ENCODE results near the gene OR2W1. TPM values are rescaled to one million over a fixed set of nuclear protein-coding genes. Genes with fewer than 3 reads are reported as not detected.

The OR2W1 gene
- total and polyA plus RNA-seq, 2 donors (not counting 1 experiment from before 2014, with no cell fraction given): not detected

GRCh38 chr6:29014729-29015608 is 30.0 kb downstream of the OR2W1 start:
- Histone ChIP-seq H3K4me3 (replicated peaks in 1 of 4; ENCODE audit: control extremely low read depth in 1 of 4, insufficient read depth in 1 of 4, low read depth in 3 of 4, low read length in 4 of 4) (peak overlapping the region in 1 of 4 experiments; percentile 38), H2AFZ (ENCODE audit: low read length) (no peak overlapping the region), H3K4me1 (ENCODE audit: control insufficient read depth, extremely low read depth, insufficient read depth, low read length) (no peaks in the 10 kb centered on the region), H3K36me3 (ENCODE audit: control insufficient read depth, insufficient read depth, low read length) (no peaks in the 10 kb centered on the region), H3K27me3 (ENCODE audit: control insufficient read depth, insufficient read depth, low read length) (no peaks in the 10 kb centered on the region), H4K20me1 (ENCODE audit: control insufficient read depth, extremely low read depth, insufficient read depth, low read length) (no peaks in the 10 kb centered on the region), H3K79me2 (ENCODE audit: control insufficient read depth, insufficient read depth, low read length) (no peaks in the 10 kb centered on the region), H3K27ac (ENCODE audit: insufficient read depth, low read length) (no peak overlapping the region), H3K4me2 (ENCODE audit: extremely low read depth, insufficient read depth, low read length) (no peak overlapping the region), H3K9me3 (ENCODE audit: control insufficient read depth, insufficient read depth, low read depth, low read length) (no peaks in the 10 kb centered on the region), H3K9ac (ENCODE audit: insufficient read depth, low read length) (no peak overlapping the region)
- TF ChIP-seq EZH2 (IDR thresholded peaks at IDR 0.05; ENCODE audit: low read length, missing control alignments): no peak
- TF ChIP-seq, protein P1, sequence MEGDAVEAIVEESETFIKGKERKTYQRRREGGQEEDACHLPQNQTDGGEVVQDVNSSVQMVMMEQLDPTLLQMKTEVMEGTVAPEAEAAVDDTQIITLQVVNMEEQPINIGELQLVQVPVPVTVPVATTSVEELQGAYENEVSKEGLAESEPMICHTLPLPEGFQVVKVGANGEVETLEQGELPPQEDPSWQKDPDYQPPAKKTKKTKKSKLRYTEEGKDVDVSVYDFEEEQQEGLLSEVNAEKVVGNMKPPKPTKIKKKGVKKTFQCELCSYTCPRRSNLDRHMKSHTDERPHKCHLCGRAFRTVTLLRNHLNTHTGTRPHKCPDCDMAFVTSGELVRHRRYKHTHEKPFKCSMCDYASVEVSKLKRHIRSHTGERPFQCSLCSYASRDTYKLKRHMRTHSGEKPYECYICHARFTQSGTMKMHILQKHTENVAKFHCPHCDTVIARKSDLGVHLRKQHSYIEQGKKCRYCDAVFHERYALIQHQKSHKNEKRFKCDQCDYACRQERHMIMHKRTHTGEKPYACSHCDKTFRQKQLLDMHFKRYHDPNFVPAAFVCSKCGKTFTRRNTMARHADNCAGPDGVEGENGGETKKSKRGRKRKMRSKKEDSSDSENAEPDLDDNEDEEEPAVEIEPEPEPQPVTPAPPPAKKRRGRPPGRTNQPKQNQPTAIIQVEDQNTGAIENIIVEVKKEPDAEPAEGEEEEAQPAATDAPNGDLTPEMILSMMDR (conservative IDR thresholded peaks at IDR 0.05 in 1 of 2, IDR thresholded peaks at IDR 0.05 in 1 of 2; ENCODE audit: low read depth in 1 of 2, low read length in 2 of 2): peak in 1 of 2 donors; percentile 11
- peak; percentile 25 to 49 for DNase-seq (ENCODE audit: low read depth in 2 of 2)

- Histone ChIP-seq H4K20me1 (ENCODE audit: control insufficient read depth, extremely low read depth, insufficient read depth, low read length) (no peaks in the 10 kb centered on the region), H3K4me3 (replicated peaks in 1 of 4; ENCODE audit: control extremely low read depth in 1 of 4, insufficient read depth in 1 of 4, low read depth in 3 of 4, low read length in 4 of 4) (peak overlapping the region; percentile 65 to 77 (median 68)), H3K36me3 (ENCODE audit: control insufficient read depth, insufficient read depth, low read length) (no peaks in the 10 kb centered on the region), H3K79me2 (ENCODE audit: control insufficient read depth, insufficient read depth, low read length) (no peaks in the 10 kb centered on the region), H3K4me1 (ENCODE audit: control insufficient read depth, extremely low read depth, insufficient read depth, low read length) (no peaks in the 10 kb centered on the region), H2AFZ (ENCODE audit: low read length) (peak overlapping the region; percentile 96), H3K27ac (ENCODE audit: insufficient read depth, low read length) (peak overlapping the region; percentile 32), H3K9me3 (ENCODE audit: control insufficient read depth, insufficient read depth, low read depth, low read length) (no peaks in the 10 kb centered on the region), H3K4me2 (ENCODE audit: extremely low read depth, insufficient read depth, low read length) (peak overlapping the region; percentile 53), H3K9ac (ENCODE audit: insufficient read depth, low read length) (peak overlapping the region; percentile 59), H3K27me3 (ENCODE audit: control insufficient read depth, insufficient read depth, low read length) (no peaks in the 10 kb centered on the region)
- no peak for TF ChIP-seq EZH2 (IDR thresholded peaks at IDR 0.05; ENCODE audit: low read length, missing control alignments)
- TF ChIP-seq, protein P1 (conservative IDR thresholded peaks at IDR 0.05 in 1 of 2, IDR thresholded peaks at IDR 0.05 in 1 of 2; ENCODE audit: low read depth in 1 of 2, low read length in 2 of 2): no peak
- DNase-seq (ENCODE audit: low read depth in 2 of 2): peak; percentile 67 to 69
Observed at GRCh38 chr6:29011276-29011734, 33.7 kb downstream of the OR2W1 start.

DNA sequence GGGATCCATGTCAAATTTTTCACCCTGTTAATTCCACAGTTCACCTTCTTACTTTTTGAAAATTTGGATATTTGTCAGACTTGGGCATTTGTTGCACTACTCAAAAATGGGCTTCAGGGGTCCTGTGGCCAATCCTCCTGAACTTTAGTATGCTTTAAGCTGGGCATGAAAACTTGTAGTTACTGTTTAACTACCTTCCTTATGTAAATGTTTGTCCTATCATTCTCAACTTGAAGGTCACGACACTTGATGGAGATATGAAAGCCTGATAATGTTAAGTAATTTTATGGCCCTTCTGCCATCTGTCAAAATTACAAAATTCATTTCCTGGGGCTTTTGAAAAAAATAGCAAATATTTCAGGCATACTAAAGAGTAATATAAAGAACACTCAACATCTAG is 35.6 kb downstream of the OR2W1 start:
- H3K27ac ChIP-seq (ENCODE audit: insufficient read depth, low read length): no peak overlapping the region
- no peak overlapping the region for H3K9ac ChIP-seq (ENCODE audit: insufficient read depth, low read length)
- no peaks in the 10 kb centered on the region for H3K36me3 ChIP-seq (ENCODE audit: control insufficient read depth, insufficient read depth, low read length)
- H3K27me3 ChIP-seq (ENCODE audit: control insufficient read depth, insufficient read depth, low read length): no peaks in the 10 kb centered on the region
- DNase-seq (ENCODE audit: low read depth in 2 of 2): no peak
- H3K79me2 ChIP-seq (ENCODE audit: control insufficient read depth, insufficient read depth, low read length): no peaks in the 10 kb centered on the region
- no peaks in the 10 kb centered on the region for H4K20me1 ChIP-seq (ENCODE audit: control insufficient read depth, extremely low read depth, insufficient read depth, low read length)
- H3K4me2 ChIP-seq (ENCODE audit: extremely low read depth, insufficient read depth, low read length): no peak overlapping the region
- no peaks in the 10 kb centered on the region for H3K4me1 ChIP-seq (ENCODE audit: control insufficient read depth, extremely low read depth, insufficient read depth, low read length)
- no peak for TF ChIP-seq EZH2 (IDR thresholded peaks at IDR 0.05; ENCODE audit: low read length, missing control alignments)
- TF ChIP-seq, protein P1 (conservative IDR thresholded peaks at IDR 0.05 in 1 of 2, IDR thresholded peaks at IDR 0.05 in 1 of 2; ENCODE audit: low read depth in 1 of 2, low read length in 2 of 2): no peak
- H3K4me3 ChIP-seq (replicated peaks in 1 of 4; ENCODE audit: control extremely low read depth in 1 of 4, insufficient read depth in 1 of 4, low read depth in 3 of 4, low read length in 4 of 4): no peak overlapping the region
- H2AFZ ChIP-seq (ENCODE audit: low read length): no peak overlapping the region
- no peaks in the 10 kb centered on the region for H3K9me3 ChIP-seq (ENCODE audit: control insufficient read depth, insufficient read depth, low read depth, low read length)
